MM.1S (cell line): ENCODE results near the gene CASP7.

Source experiments
- DNase-seq: peaks from one replicate; pipeline ENCODE4 v3.0.0-alpha.2; 2015
- H2AFZ ChIP-seq: fragments of 300-600 bp; sonication (generic); 2 replicates; pipeline ENCODE4 v1.6.0; 2016; ENCODE audit warnings: antibody characterized with exemption, low read length
- H3F3A ChIP-seq: fragments of 300-600 bp; sonication (generic); 2 replicates; pipeline ENCODE4 v1.6.1; 2016; ENCODE audit warnings: mild to moderate bottlenecking, antibody characterized with exemption, low read length, moderate library complexity, mixed read lengths; ENCODE audit not compliant: insufficient read depth
- H3K27ac ChIP-seq: fragments of 300-600 bp; sonication (generic); 2 replicates; pipeline ENCODE4 v1.5.1; 2016; ENCODE audit warnings: mild to moderate bottlenecking, low read length
- H3K27me3 ChIP-seq: fragments of 300-600 bp; sonication (generic); replicated peaks from 2 replicates; pipeline ENCODE4 v1.6.0; 2016; ENCODE audit warnings: low read length; ENCODE audit not compliant: insufficient read depth
- H3K36me3 ChIP-seq: fragments of 300-600 bp; sonication (generic); replicated peaks from 2 replicates; pipeline ENCODE4 v1.6.1; 2016; ENCODE audit warnings: mild to moderate bottlenecking, low read length, mixed read lengths; ENCODE audit not compliant: insufficient read depth
- H3K4me1 ChIP-seq: fragments of 300-600 bp; sonication (generic); 2 replicates; pipeline ENCODE4 v1.6.1; 2016; ENCODE audit warnings: low read length, mixed read lengths
- H3K4me2 ChIP-seq: fragments of 300-600 bp; sonication (generic); 2 replicates; pipeline ENCODE4 v1.6.0; 2016; ENCODE audit warnings: low read depth, low read length
- H3K4me3 ChIP-seq: fragments of 300-600 bp; sonication (generic); 2 replicates; pipeline ENCODE4 v1.5.1; 2016; ENCODE audit warnings: low read length, mixed read lengths
- H3K79me2 ChIP-seq: fragments of 300-600 bp; sonication (generic); 2 replicates; pipeline ENCODE4 v1.6.1; 2016; ENCODE audit warnings: mixed run types, low read length, mixed read lengths
- H3K9ac ChIP-seq: fragments of 300-600 bp; sonication (generic); 2 replicates; pipeline ENCODE4 v1.6.1; 2016; ENCODE audit warnings: low read length, mixed read lengths
- H3K9me2 ChIP-seq: fragments of 300-600 bp; sonication (generic); replicated peaks from 2 replicates; pipeline ENCODE4 v1.6.1; 2016; ENCODE audit warnings: mild to moderate bottlenecking, low read length, mixed read lengths; ENCODE audit not compliant: insufficient read depth
- H3K9me3 ChIP-seq: fragments of 300-600 bp; sonication (generic); replicated peaks from 2 replicates; pipeline ENCODE4 v1.6.1; 2016; ENCODE audit warnings: mild to moderate bottlenecking, low read length, mixed read lengths; ENCODE audit not compliant: insufficient read depth
- H4K20me1 ChIP-seq: fragments of 300-600 bp; sonication (generic); 2 replicates; pipeline ENCODE4 v1.6.1; 2016; ENCODE audit warnings: mild to moderate bottlenecking, low read length, moderate library complexity, mixed read lengths; ENCODE audit not compliant: insufficient read depth
- CTCF ChIP-seq: fragments of 300-600 bp; sonication (generic); IDR thresholded peaks from 2 replicates; pipeline ENCODE4 v1.5.1; 2016; ENCODE audit warnings: antibody characterized with exemption, low read length, mixed read lengths
- EZH2 ChIP-seq: fragments of 300-600 bp; sonication (generic); optimal IDR thresholded peaks from 2 replicates; pipeline ENCODE3; 2017; ENCODE audit warnings: low read depth, mild to moderate bottlenecking, antibody characterized with exemption, low read length, mixed read lengths
- EZH2phosphoT487 ChIP-seq: fragments of 300-600 bp; sonication (generic); IDR thresholded peaks from 2 replicates; pipeline ENCODE4 v1.6.1; 2018; ENCODE audit warnings: antibody characterized with exemption, low read length

The CASP7 gene

GRCh38 chr10:113691381-113691780, 11.7 kb downstream of the CASP7 start:
- TF ChIP-seq CTCF: no peak
- TF ChIP-seq EZH2: no peak
- TF ChIP-seq EZH2phosphoT487: no peak
- H3K79me2 ChIP-seq: peaks cover 98% of the 10 kb centered on the region

GRCh38 chr10:113692271-113692670, 12.6 kb downstream of the CASP7 start:
- H4K20me1 ChIP-seq: no peaks in the 10 kb centered on the region
- TF ChIP-seq EZH2: no peak
- no peak for TF ChIP-seq EZH2phosphoT487
- TF ChIP-seq CTCF: no peak
- no peaks in the 10 kb centered on the region for H3K9me3 ChIP-seq
- H3K36me3 ChIP-seq: 0 out of 2 replicates have a peak, but pooled peaks cover 3% of the 10 kb centered on the region
- no peaks in the 10 kb centered on the region for H3K27me3 ChIP-seq
- peaks cover 18% of the 10 kb centered on the region for H3K4me1 ChIP-seq
- no peaks in the 10 kb centered on the region for H3K9me2 ChIP-seq
- H3K9ac ChIP-seq: no peak overlapping the region
- peaks cover 98% of the 10 kb centered on the region for H3K79me2 ChIP-seq
- no peak overlapping the region for H2AFZ ChIP-seq
- no peak overlapping the region for H3K27ac ChIP-seq
- H3K4me3 ChIP-seq: no peak overlapping the region
- H3F3A ChIP-seq: peaks cover 14% of the 10 kb centered on the region
- no peak overlapping the region for H3K4me2 ChIP-seq
- no peak for DNase-seq

More at GRCh38 chr10:113691381-113691780, 11.7 kb downstream of the CASP7 start:
- Histone ChIP-seq H3K4me3 (no peak overlapping the region), H3K4me1 (peaks cover 18% of the 10 kb centered on the region), H3F3A (peaks cover 14% of the 10 kb centered on the region), H3K9ac (no peak overlapping the region), H3K27me3 (no peaks in the 10 kb centered on the region), H3K9me3 (no peaks in the 10 kb centered on the region; the same call in 1 of the 2 replicates), H3K9me2 (no peaks in the 10 kb centered on the region), H3K36me3 (0 out of 2 replicates have a peak, but pooled peaks cover 6% of the 10 kb centered on the region), H2AFZ (no peak overlapping the region), H3K4me2 (no peak overlapping the region), H3K27ac (no peak overlapping the region), H4K20me1 (no peaks in the 10 kb centered on the region)
- no peak for DNase-seq

GRCh38 chr10:113693348-113693747, 13.6 kb downstream of the CASP7 start:
- DNase-seq: no peak
- Histone ChIP-seq H3K9ac (no peak overlapping the region), H3K4me3 (no peak overlapping the region), H2AFZ (no peak overlapping the region), H3F3A (peaks cover 14% of the 10 kb centered on the region), H3K4me1 (peaks cover 18% of the 10 kb centered on the region), H3K27ac (no peak overlapping the region), H3K36me3 (0 out of 2 replicates have a peak, but pooled peaks cover 10% of the 10 kb centered on the region), H3K4me2 (no peak overlapping the region), H4K20me1 (no peaks in the 10 kb centered on the region), H3K9me3 (no peaks in the 10 kb centered on the region), H3K79me2 (peaks cover 95% of the 10 kb centered on the region), H3K9me2 (no peaks in the 10 kb centered on the region), H3K27me3 (no peaks in the 10 kb centered on the region)
- no peak for TF ChIP-seq CTCF
- no peak for TF ChIP-seq EZH2phosphoT487
- TF ChIP-seq EZH2: no peak
